NB4 (cell line): ENCODE data around the gene DSCAM.

Experiments used
- DNase-seq: peaks from one replicate; pipeline ENCODE4 v3.0.0; 2010; ENCODE audit warnings: low read depth
- H3K4me3 ChIP-seq: one replicate; pipeline ENCODE4 v1.5.1; 2011; ENCODE audit warnings: mild to moderate bottlenecking, low read depth, low read length, moderate library complexity
- CTCF ChIP-seq: IDR thresholded peaks from one replicate; pipeline ENCODE4 v1.5.1; 2012; ENCODE audit warnings: low read depth, low read length
- MAX ChIP-seq: IDR thresholded peaks from 2 replicates; pipeline ENCODE4 v1.6.1; 2011; ENCODE audit warnings: low read depth, low read length
- MYC ChIP-seq: IDR thresholded peaks from 2 replicates; pipeline ENCODE4 v1.6.1; 2011; ENCODE audit warnings: low read depth, low read length
- POLR2A ChIP-seq: IDR thresholded peaks from 2 replicates; pipeline ENCODE4 v1.6.1; 2011; ENCODE audit warnings: mild to moderate bottlenecking; ENCODE audit not compliant: insufficient read length; ENCODE audit errors: extremely low read depth

DSCAM gene

GRCh38 chr21:40176724-40177123 lies 670.2 kb downstream of the DSCAM start:
- TF ChIP-seq CTCF = no peak
- no peak for TF ChIP-seq MYC
- no peak for TF ChIP-seq MAX
- TF ChIP-seq POLR2A = no peak
- H3K4me3 ChIP-seq = no peak overlapping the region
- no peak for DNase-seq

GRCh38 chr21:40173816-40174215 lies 673.1 kb downstream of the DSCAM start:
- DNase-seq = peak; percentile 34
- no peak overlapping the region for H3K4me3 ChIP-seq
- TF ChIP-seq POLR2A = no peak
- no peak for TF ChIP-seq MYC
- peak; percentile 52; the same call in 1 of the 2 replicates for TF ChIP-seq MAX
- TF ChIP-seq CTCF = peak; percentile 50

GRCh38 chr21:40169971-40170370 lies 677.0 kb downstream of the DSCAM start:
- no peak for DNase-seq
- TF ChIP-seq MYC (no peak), MAX (no peak), POLR2A (no peak)
- H3K4me3 ChIP-seq = no peak overlapping the region

- DNase-seq = no peak
- TF ChIP-seq CTCF (no peak), POLR2A (no peak), MAX (no peak), MYC (no peak)
- no peak overlapping the region for H3K4me3 ChIP-seq
These were observed 680.6 kb downstream of the DSCAM start for GRCh38 chr21:40166291-40166843.

GRCh38 chr21:40165773-40166070 lies 681.2 kb downstream of the DSCAM start:
- H3K4me3 ChIP-seq = no peak overlapping the region
- no peak for DNase-seq
- no peak for TF ChIP-seq CTCF
- TF ChIP-seq POLR2A = no peak
- TF ChIP-seq MYC = no peak
- TF ChIP-seq MAX = no peak

GRCh38 chr21:40164905-40165772 lies 681.8 kb downstream of the DSCAM start:
- TF ChIP-seq POLR2A = no peak
- no peak for TF ChIP-seq MAX
- TF ChIP-seq CTCF = no peak
- no peak for TF ChIP-seq MYC
- no peak for DNase-seq
- no peak overlapping the region for H3K4me3 ChIP-seq
